Natural killer cell (primary cell): ENCODE measurements around the gene POU4F1. TPM values are rescaled to one million over a fixed set of nuclear protein-coding genes. Genes with fewer than 3 reads are reported as not detected.
A peak's percentile ranks its signal among the peaks of the same experiment; 100 is the strongest.

Source experiments
- ATAC-seq, 3 donors: fragments of 150-1000 bp in 2 of 3; fragments of 200-7000 bp in 1 of 3; cut with Tn5 transposase; 1 replicate in 1 of 3; 2 replicates in 2 of 3; pipeline ENCODE4 v1.10.0; 2021; ENCODE audit warnings: mild to moderate bottlenecking in 2 of 3, moderate library complexity in 2 of 3
- DNase-seq, 2 donors: peaks; one replicate each; pipeline versions ENCODE4 v3.0.0 to v3.0.0-alpha.2; 2013 to 2021; ENCODE audit warnings: mixed read lengths in 1 of 2
- H3K27ac ChIP-seq: one replicate; pipeline ENCODE4 v1.5.1; 2013; ENCODE audit warnings: mild to moderate bottlenecking, low read length
- H3K27me3 ChIP-seq: one replicate; pipeline ENCODE4 v1.6.1; 2013; ENCODE audit warnings: low read length; ENCODE audit not compliant: control insufficient read depth, insufficient read depth
- H3K36me3 ChIP-seq: one replicate; pipeline ENCODE4 v1.6.1; 2013; ENCODE audit warnings: low read length; ENCODE audit not compliant: control insufficient read depth, insufficient read depth
- H3K4me1 ChIP-seq: one replicate; pipeline ENCODE4 v1.6.1; 2013; ENCODE audit warnings: low read length; ENCODE audit not compliant: control insufficient read depth, insufficient read depth
- H3K4me3 ChIP-seq: one replicate; pipeline ENCODE4 v1.5.1; 2013; ENCODE audit warnings: low read length
- H3K9me3 ChIP-seq: one replicate; pipeline ENCODE4 v1.6.1; 2013; ENCODE audit warnings: low read length; ENCODE audit not compliant: control insufficient read depth, insufficient read depth
- H3K27ac Mint-ChIP-seq, 2 donors: one replicate each; pipeline ENCODE4 v1.8.0; 2022; ENCODE audit warnings: mild to moderate bottlenecking in 2 of 2, mixed read lengths in 2 of 2, moderate library complexity in 1 of 2
- H3K27me3 Mint-ChIP-seq, 2 donors: one replicate each; pipeline ENCODE4 v1.8.0; 2022; ENCODE audit warnings: low read depth in 2 of 2, mixed read lengths in 2 of 2
- H3K36me3 Mint-ChIP-seq: one replicate; pipeline ENCODE4 v1.8.0; 2022; ENCODE audit warnings: mixed read lengths
- H3K4me1 Mint-ChIP-seq, 2 donors: one replicate each; pipeline ENCODE4 v1.8.0; 2022; ENCODE audit warnings: mixed read lengths in 2 of 2
- H3K4me3 Mint-ChIP-seq: one replicate; pipeline ENCODE4 v1.8.0; 2022; ENCODE audit warnings: mild to moderate bottlenecking, moderate library complexity, mixed read lengths
- H3K9me3 Mint-ChIP-seq, 2 donors: one replicate each; pipeline ENCODE4 v1.8.0; 2022; ENCODE audit warnings: mixed read lengths in 2 of 2
- WGBS: methylation state at CpG from one replicate; pipeline ENCODE4 v1.1.7; 2013; ENCODE audit warnings: missing lambda C conversion rate; ENCODE audit not compliant: insufficient coverage; 5-methylcytosine and 5-hydroxymethylcytosine counted together
- intact Hi-C: fragments of 100-400 bp; cut with micrococcal nuclease; formaldehyde crosslinking; loops from one replicate; pipeline ENCODE4 v1.14.2; 2022
- total RNA-seq, 4 donors: library from RNA; stranded (reverse); fragments of 120-200 nt in 1 of 4; gene quantifications; one replicate each; pipeline versions ENCODE4 v1.2.3 to v1.2.4, GENCODE V29; 2013 to 2022
- TF ChIP-seq, protein P1 (sequence below): fragments of 200-600 bp; IDR thresholded peaks from one replicate; pipeline ENCODE4 v1.8.0; 2022; ENCODE audit warnings: antibody characterized with exemption

Gene POU4F1
- total RNA-seq, 3 donors from 2014 or later (not counting 1 experiment from before 2014, with no cell fraction given): 0.10 TPM; not detected in 2

DNA sequence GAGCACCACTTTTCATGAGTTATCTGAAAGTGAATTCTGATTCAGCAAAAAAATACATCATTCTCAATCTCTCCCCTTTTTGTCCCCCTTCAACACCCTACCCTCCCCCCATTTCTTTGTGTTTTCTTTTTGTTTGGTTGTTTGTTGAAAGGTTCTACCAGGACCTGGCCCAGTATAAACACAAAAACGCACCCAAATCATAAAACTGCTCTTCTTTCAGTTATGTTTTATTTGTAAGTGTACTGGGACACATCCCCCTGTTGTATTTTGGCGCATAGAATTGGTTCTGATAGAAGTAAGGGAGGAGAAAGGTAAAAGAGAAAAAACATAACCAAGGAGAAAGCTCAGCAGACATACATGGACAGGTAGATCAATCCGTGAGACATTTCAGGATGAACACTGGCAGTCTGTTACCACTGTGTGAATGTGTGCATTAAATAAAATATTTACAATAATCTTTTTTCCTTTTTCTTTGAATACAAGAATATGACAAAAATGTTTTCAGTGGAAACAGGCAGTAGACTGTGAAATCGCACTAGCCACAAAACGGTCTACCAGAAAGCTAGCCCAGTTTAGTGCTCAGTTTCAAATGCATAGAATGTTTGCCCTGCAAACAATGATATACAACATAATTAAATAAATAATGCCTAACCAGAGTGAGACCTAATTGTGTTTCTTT lies 4.2 kb downstream of the POU4F1 start:
- Histone ChIP-seq H3K9me3 (peaks cover 6% of the 10 kb centered on the region), H3K27me3 (peaks cover 82% of the 10 kb centered on the region), H3K36me3 (no peaks in the 10 kb centered on the region), H3K27ac (no peak overlapping the region), H3K4me1 (peaks cover 32% of the 10 kb centered on the region), H3K4me3 (no peak overlapping the region)
- Mint-ChIP-seq H3K9me3 (no peaks in the 10 kb centered on the region), H3K4me1 (peaks cover 28 to 35% of the 10 kb centered on the region in 2 donors), H3K27ac (no peak overlapping the region), H3K36me3 (peaks cover 5% of the 10 kb centered on the region), H3K27me3 (peaks cover 63 to 77% of the 10 kb centered on the region in 2 donors), H3K4me3 (no peak overlapping the region)
- intact Hi-C loops: no loop called here
- 8% methylated on average over 3 of the region's 5 CpGs for WGBS
- DNase-seq: no peak
- no peak for ATAC-seq
- TF ChIP-seq, protein P1, sequence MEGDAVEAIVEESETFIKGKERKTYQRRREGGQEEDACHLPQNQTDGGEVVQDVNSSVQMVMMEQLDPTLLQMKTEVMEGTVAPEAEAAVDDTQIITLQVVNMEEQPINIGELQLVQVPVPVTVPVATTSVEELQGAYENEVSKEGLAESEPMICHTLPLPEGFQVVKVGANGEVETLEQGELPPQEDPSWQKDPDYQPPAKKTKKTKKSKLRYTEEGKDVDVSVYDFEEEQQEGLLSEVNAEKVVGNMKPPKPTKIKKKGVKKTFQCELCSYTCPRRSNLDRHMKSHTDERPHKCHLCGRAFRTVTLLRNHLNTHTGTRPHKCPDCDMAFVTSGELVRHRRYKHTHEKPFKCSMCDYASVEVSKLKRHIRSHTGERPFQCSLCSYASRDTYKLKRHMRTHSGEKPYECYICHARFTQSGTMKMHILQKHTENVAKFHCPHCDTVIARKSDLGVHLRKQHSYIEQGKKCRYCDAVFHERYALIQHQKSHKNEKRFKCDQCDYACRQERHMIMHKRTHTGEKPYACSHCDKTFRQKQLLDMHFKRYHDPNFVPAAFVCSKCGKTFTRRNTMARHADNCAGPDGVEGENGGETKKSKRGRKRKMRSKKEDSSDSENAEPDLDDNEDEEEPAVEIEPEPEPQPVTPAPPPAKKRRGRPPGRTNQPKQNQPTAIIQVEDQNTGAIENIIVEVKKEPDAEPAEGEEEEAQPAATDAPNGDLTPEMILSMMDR: no peak

DNA sequence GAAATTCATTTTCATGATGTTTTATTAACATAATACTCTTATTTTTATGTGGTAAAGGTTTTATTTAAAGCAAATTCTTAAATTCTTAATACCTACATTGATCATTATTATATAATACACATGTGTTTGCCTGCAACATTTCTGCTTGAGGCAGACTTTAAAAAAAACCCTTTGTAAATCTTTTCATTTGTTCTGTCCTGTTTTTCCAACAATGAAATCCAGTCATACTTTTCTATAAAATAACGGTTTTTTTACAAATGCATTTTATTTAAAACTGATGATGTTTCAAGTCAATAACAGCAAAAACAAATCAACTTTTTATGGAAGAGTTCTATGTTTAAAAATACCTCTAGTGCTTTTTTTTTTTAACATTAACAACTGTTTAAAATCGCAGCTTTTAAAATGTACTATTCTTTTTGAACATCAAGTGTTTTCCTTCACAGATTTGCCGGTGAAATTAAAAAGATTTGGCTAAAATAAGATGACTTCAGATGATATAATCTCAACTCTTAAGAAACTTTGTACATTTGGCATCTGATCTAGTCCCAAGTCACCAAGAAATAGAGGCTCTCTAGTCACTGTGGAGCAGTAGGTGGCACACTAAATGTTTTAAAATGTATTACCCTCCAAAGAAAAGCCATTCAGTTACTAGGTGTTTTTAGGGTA lies 5.1 kb downstream of the POU4F1 start:
- peaks cover 20 to 31% of the 10 kb centered on the region in 2 donors for H3K4me1 Mint-ChIP-seq
- intact Hi-C loops: no loop called here
- H3K27ac ChIP-seq: no peak overlapping the region
- ATAC-seq (no peak), DNase-seq (peak in 1 of 2 donors; percentile 2)
- no peaks in the 10 kb centered on the region for H3K9me3 Mint-ChIP-seq
- peaks cover 12% of the 10 kb centered on the region for H3K36me3 Mint-ChIP-seq
- no peak overlapping the region for H3K4me3 Mint-ChIP-seq
- peaks cover 27% of the 10 kb centered on the region for H3K4me1 ChIP-seq
- 20% methylated on average over 2 of the region's 3 CpGs for WGBS
- H3K27ac Mint-ChIP-seq: no peak overlapping the region
- no peaks in the 10 kb centered on the region for H3K36me3 ChIP-seq
- peaks cover 86% of the 10 kb centered on the region for H3K27me3 ChIP-seq
- TF ChIP-seq, protein P1: no peak
- no peak overlapping the region for H3K4me3 ChIP-seq
- peaks cover 6% of the 10 kb centered on the region for H3K9me3 ChIP-seq
- peaks cover 62 to 78% of the 10 kb centered on the region in 2 donors for H3K27me3 Mint-ChIP-seq

DNA sequence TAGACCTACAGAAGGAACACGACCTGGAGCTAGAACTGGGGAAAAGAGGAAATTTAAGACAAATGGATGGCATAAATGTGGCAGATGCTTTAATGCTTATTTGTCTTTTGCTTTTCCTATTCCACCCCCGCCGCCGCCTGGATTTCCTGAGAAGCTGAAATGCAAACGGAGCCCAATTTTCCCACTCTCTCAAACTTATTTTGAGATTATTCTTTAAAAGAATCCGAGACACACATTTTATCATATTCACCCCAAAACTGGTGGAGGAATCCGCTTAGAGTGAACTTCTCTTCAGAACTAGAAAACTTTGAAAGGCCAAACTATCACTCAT lies 5.8 kb downstream of the POU4F1 start:
- 16% methylated on average over 7 of the region's 7 CpGs for WGBS
- H3K27me3 ChIP-seq: peaks cover 93% of the 10 kb centered on the region
- peak in 1 of 2 donors; percentile 6 for DNase-seq
- no peak overlapping the region for H3K4me3 ChIP-seq
- TF ChIP-seq, protein P1: no peak
- Mint-ChIP-seq H3K27me3 (peaks cover 63 to 81% of the 10 kb centered on the region in 2 donors), H3K9me3 (no peaks in the 10 kb centered on the region), H3K4me3 (no peak overlapping the region), H3K4me1 (peaks cover 16 to 27% of the 10 kb centered on the region in 2 donors), H3K36me3 (peaks cover 17% of the 10 kb centered on the region), H3K27ac (no peak overlapping the region)
- no peak overlapping the region for H3K27ac ChIP-seq
- H3K4me1 ChIP-seq: peaks cover 23% of the 10 kb centered on the region
- ATAC-seq: no peak
- intact Hi-C loops: no loop called here
- H3K36me3 ChIP-seq: no peaks in the 10 kb centered on the region
- peaks cover 6% of the 10 kb centered on the region for H3K9me3 ChIP-seq
